Measurements from ENCODE around the gene TNFAIP8L3. TPM values are rescaled to one million over a fixed set of nuclear protein-coding genes. Genes with fewer than 3 reads are reported as not detected.
A peak's percentile ranks its signal among the peaks of the same experiment; 100 is the strongest.
"Not testable (repeated sequence)": the region's sequence is repeated elsewhere in the genome, so short reads cannot be mapped to it uniquely, and the experiment has no call there.

Gene TNFAIP8L3
- total RNA-seq, 1 donor from 2014 or later, result 4.6 TPM

DNA sequence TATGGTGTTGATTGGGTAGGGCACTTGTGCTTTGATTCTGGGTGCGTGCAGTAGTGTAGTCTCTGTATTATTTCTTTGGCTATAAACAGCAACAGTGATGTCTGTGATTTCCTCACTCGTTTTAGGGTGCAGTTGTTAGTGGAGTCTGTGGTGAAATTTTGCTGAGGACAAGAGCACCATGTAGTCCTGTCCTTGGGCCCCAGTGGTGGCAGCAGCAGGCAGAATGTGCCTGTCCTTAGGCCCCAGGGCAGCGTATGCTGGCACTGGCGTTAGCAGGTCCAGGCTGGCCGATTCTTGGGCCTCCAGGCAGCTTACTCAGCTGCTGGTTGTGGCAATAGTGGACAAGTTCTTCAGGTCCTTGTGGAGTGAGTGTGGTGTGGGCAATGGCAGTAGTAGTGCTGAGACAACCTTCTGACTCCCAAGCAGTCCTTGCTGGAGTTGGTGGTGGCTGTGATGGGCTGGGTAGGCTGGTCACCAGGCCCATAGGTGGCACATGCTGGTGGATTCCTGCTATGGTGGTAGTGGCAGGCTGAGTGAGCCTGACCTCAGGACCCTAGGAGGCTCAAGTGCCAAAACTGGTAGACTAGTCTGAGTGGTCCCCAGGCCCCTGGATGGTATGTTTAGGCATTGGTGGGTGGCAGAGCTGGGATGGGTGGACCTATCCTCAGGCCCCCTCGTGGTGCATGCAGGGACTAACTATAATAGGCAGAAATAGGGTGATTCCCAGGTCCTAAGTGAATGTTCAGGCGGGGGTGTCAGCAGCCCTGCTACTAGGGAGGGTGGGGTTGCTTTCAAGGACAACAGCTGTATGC is 56.3 kb downstream of the TNFAIP8L3 start:
- Mint-ChIP-seq H3K9me3 (ENCODE audit: low read depth) (peaks cover 2% of the 10 kb centered on the region), H3K4me1 (ENCODE audit: low read depth) (peaks cover 7% of the 10 kb centered on the region), H3K36me3 (ENCODE audit: low read depth) (peaks cover 3% of the 10 kb centered on the region), H3K27me3 (ENCODE audit: low read depth) (no peaks in the 10 kb centered on the region), H3K4me3 (ENCODE audit: unreplicated experiment) (no peak overlapping the region), H3K27ac (ENCODE audit: unreplicated experiment) (no peak overlapping the region)
- TF ChIP-seq, protein P1, sequence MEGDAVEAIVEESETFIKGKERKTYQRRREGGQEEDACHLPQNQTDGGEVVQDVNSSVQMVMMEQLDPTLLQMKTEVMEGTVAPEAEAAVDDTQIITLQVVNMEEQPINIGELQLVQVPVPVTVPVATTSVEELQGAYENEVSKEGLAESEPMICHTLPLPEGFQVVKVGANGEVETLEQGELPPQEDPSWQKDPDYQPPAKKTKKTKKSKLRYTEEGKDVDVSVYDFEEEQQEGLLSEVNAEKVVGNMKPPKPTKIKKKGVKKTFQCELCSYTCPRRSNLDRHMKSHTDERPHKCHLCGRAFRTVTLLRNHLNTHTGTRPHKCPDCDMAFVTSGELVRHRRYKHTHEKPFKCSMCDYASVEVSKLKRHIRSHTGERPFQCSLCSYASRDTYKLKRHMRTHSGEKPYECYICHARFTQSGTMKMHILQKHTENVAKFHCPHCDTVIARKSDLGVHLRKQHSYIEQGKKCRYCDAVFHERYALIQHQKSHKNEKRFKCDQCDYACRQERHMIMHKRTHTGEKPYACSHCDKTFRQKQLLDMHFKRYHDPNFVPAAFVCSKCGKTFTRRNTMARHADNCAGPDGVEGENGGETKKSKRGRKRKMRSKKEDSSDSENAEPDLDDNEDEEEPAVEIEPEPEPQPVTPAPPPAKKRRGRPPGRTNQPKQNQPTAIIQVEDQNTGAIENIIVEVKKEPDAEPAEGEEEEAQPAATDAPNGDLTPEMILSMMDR (IDR thresholded peaks at IDR 0.05), result no peak
- DNase-seq (ENCODE audit: low spot score), result no peak

DNA sequence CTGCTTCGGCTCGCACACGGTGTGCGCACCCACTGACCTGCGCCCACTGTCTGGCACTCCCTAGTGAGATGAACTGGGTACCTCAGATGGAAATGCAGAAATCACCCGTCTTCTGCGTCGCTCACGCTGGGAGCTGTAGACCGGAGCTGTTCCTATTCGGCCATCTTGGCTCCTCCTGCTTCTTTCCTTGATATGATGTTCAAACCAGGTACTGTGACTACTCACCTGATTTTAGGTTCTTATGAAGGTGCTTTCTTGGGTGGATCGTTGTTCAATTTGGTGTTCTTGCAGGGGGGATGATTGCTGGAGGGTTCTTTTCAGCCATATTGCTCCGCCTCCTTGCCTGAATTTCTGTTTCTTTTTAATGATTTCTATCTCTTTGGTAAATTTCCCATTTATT is 57.2 kb downstream of the TNFAIP8L3 start:
- DNase-seq (ENCODE audit: low spot score); H3K36me3 Mint-ChIP-seq (ENCODE audit: low read depth); H3K27me3 Mint-ChIP-seq (ENCODE audit: low read depth); H3K9me3 Mint-ChIP-seq (ENCODE audit: low read depth); H3K4me1 Mint-ChIP-seq (ENCODE audit: low read depth): not testable (repeated sequence)
- Mint-ChIP-seq H3K4me3 (ENCODE audit: unreplicated experiment) (peak overlapping the region; percentile 34), H3K27ac (ENCODE audit: unreplicated experiment) (peak overlapping the region; percentile 15)

DNA sequence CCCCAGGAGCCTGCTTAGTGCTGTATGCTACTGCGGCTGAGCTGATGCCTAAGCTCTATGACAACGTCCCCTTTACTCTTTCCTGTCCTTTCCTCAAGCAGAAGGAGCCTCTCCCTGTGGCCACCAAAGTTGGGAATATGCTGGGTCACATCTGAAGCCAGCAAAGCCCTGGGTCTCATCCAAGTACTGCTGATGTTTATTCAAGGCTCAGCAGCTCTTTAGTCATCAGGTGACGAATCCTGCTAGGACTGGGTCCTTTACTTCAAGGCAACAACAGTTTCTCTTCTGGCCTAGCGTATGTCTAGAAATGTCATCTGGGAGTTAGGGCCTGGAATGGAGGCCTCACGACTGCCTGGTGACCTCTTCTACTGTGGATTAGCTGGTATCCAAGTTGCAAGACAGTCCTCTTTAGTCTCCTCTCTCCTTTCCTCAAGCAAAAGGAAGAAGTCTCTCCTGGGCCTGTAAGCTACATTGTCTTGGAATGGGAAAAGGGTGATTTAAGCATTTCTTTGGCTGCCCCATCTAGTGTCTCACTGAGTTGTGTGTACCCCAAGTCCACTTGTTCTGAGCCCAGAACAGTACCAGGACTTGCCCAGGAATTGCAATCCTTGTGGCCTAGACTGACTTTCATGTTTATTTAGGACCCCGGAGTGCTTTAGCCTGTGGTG is 63.9 kb downstream of the TNFAIP8L3 start:
- Mint-ChIP-seq H3K36me3 (ENCODE audit: low read depth) (peaks cover 8% of the 10 kb centered on the region), H3K4me3 (ENCODE audit: unreplicated experiment) (no peak overlapping the region), H3K4me1 (ENCODE audit: low read depth) (peaks cover 11% of the 10 kb centered on the region), H3K9me3 (ENCODE audit: low read depth) (peaks cover 8% of the 10 kb centered on the region), H3K27me3 (ENCODE audit: low read depth) (no peaks in the 10 kb centered on the region), H3K27ac (ENCODE audit: unreplicated experiment) (peak overlapping the region; percentile 93)
- no peak for DNase-seq (ENCODE audit: low spot score)
- TF ChIP-seq, protein P1 (IDR thresholded peaks at IDR 0.05), result no peak

DNA sequence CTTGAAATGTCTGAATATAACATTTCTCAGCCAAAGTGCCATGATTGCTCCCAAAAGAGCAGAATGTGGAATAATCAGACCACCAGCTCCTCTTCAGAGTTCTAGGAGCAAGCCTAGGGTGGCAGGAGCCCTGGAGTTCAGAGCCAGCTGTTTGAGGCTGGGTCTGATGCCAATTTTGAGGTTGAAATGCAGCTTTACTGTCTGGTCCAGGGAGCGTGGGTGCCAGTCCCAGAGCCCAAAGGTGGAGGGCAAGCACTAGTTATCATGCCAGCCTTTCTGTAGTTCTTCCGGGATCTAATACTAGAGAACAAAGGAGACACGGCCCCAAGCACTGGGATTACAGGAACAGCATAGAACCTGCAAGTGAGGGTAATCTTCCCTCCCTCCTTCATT is 69.3 kb downstream of the TNFAIP8L3 start:
- Mint-ChIP-seq H3K27me3 (ENCODE audit: low read depth) (no peaks in the 10 kb centered on the region), H3K4me1 (ENCODE audit: low read depth) (peaks cover 24% of the 10 kb centered on the region), H3K4me3 (ENCODE audit: unreplicated experiment) (no peak overlapping the region), H3K9me3 (ENCODE audit: low read depth) (peaks cover 10% of the 10 kb centered on the region), H3K36me3 (ENCODE audit: low read depth) (peaks cover 8% of the 10 kb centered on the region), H3K27ac (ENCODE audit: unreplicated experiment) (no peak overlapping the region)
- TF ChIP-seq, protein P1 (IDR thresholded peaks at IDR 0.05), result no peak
- DNase-seq (ENCODE audit: low spot score), result no peak

DNA sequence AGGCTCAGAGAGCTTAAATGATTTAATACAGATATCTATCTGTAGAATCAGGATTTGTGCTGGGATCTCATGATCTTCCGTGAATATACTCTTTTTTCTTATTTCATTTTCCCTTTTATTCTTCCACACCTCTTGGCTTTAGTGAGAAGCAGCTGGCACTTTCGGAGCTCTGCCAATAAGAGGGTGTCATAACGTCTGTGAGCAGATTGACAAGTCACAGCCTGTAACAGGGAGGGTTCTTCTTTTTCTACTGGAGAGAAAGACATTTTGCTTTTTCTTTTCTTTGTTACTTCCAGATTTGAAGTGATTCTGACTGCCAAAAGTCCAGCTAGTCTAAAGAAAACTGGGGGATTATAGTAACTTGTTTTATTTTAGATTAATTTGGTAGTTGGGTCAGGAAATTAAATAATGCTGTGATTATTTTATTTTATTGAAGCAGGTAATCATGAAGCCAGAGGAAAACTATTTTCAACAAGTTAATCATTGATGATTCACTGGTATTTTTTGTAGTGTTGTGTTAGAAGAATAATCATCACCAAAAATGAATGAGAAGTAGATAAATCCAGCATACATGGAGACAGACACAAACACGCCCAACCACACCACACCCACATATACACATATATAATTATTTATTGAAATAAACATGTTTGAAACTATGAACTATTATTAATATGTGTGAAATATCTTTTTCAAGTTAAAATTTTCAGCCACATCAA is 69.8 kb downstream of the TNFAIP8L3 start:
- no peak for DNase-seq (ENCODE audit: low spot score)
- no peaks in the 10 kb centered on the region for H3K27me3 Mint-ChIP-seq (ENCODE audit: low read depth)
- peak overlapping the region; percentile 65 for H3K27ac Mint-ChIP-seq (ENCODE audit: unreplicated experiment)

More for the DNA sequence above, 69.8 kb downstream of the TNFAIP8L3 start:
- Mint-ChIP-seq H3K9me3 (ENCODE audit: low read depth) (peaks cover 11% of the 10 kb centered on the region), H3K36me3 (ENCODE audit: low read depth) (peaks cover 11% of the 10 kb centered on the region), H3K4me1 (ENCODE audit: low read depth) (peaks cover 22% of the 10 kb centered on the region), H3K4me3 (ENCODE audit: unreplicated experiment) (no peak overlapping the region)
- TF ChIP-seq, protein P1 (IDR thresholded peaks at IDR 0.05), result no peak
